ENCODE measurements around the gene HDLBP. TPM values are rescaled to one million over a fixed set of nuclear protein-coding genes. Genes with fewer than 3 reads are reported as not detected.

Gene HDLBP
- total and polyA plus RNA-seq, 2 donors, result 85.1 to 111 TPM

DNA sequence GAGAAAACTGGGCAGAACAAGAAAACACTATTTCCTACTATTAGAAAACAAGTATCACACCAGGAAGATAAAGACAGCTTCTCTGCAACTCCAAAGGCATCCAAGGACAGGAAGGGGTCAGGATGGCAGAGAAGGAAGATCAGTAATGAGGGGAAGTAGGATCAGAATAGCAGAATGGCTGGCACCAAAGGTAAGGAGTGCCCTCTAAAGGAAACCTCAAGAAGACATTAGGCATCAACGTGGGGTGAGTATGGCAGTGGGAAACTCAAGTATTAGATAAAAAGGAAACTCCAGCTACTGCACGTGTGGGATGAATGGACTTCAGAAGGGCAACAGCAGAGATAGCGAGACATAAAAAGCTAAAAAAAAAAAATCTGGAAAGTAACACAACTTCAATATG lies 25.9 kb downstream of the HDLBP start:
- Histone ChIP-seq H3K36me3 (ENCODE audit: control insufficient read depth in 2 of 2, insufficient read depth in 2 of 2, low read length in 1 of 2) (peaks cover 0 to 2% of the 10 kb centered on the region in 2 donors), H3K4me3 (ENCODE audit: low read length in 2 of 2) (no peak overlapping the region), H3K27me3 (ENCODE audit: control insufficient read depth in 2 of 2, insufficient read depth in 1 of 2, low read length in 1 of 2) (no peaks in the 10 kb centered on the region), H3K9me3 (ENCODE audit: control insufficient read depth in 2 of 2, insufficient read depth in 1 of 2, low read length in 1 of 2) (no peaks in the 10 kb centered on the region), H3K4me1 (ENCODE audit: control insufficient read depth in 2 of 2, insufficient read depth in 2 of 2, low read length in 2 of 2) (peaks cover 0 to 5% of the 10 kb centered on the region in 2 donors), H3K27ac (ENCODE audit: low read depth in 1 of 2, low read length in 1 of 2) (no peak overlapping the region)
- 71% methylated on average over 3 of the region's 3 CpGs for WGBS
- no peak for DNase-seq (ENCODE audit: low read depth in 6 of 9, low spot score in 9 of 9)

DNA sequence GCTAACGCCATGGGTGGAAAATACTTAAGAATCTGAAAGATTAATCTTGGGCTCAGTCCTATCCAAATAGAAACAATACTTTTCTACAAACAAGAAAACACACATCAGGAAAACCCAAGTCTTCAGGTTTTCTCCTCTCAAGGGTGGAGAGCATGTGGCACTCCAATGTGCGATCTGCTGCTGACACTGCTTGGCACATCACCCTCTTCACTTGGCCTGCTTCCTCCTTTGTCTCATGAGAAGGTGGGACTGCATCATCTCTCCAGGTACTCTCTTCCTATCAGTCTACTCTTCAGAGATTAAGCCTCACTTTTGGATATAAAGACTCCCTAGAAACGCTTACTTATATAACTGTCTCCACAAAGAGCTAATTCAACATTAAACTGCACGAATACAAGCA lies 26.4 kb downstream of the HDLBP start:
- WGBS, result 97% methylated on average over 4 of the region's 4 CpGs
- Histone ChIP-seq H3K36me3 (ENCODE audit: control insufficient read depth in 2 of 2, insufficient read depth in 2 of 2, low read length in 1 of 2) (peaks cover 0 to 2% of the 10 kb centered on the region in 2 donors), H3K27me3 (ENCODE audit: control insufficient read depth in 2 of 2, insufficient read depth in 1 of 2, low read length in 1 of 2) (no peaks in the 10 kb centered on the region), H3K4me1 (ENCODE audit: control insufficient read depth in 2 of 2, insufficient read depth in 2 of 2, low read length in 2 of 2) (peaks cover 0 to 5% of the 10 kb centered on the region in 2 donors), H3K9me3 (ENCODE audit: control insufficient read depth in 2 of 2, insufficient read depth in 1 of 2, low read length in 1 of 2) (no peaks in the 10 kb centered on the region), H3K27ac (ENCODE audit: low read depth in 1 of 2, low read length in 1 of 2) (no peak overlapping the region), H3K4me3 (ENCODE audit: low read length in 2 of 2) (no peak overlapping the region)
- no peak for DNase-seq (ENCODE audit: low read depth in 6 of 9, low spot score in 9 of 9)

- no peak overlapping the region for H3K27ac ChIP-seq (ENCODE audit: low read depth in 1 of 2, low read length in 1 of 2)
- 94% methylated on average over 3 of the region's 3 CpGs for WGBS
- H3K4me3 ChIP-seq (ENCODE audit: low read length in 2 of 2), result no peak overlapping the region
- no peaks in the 10 kb centered on the region for H3K27me3 ChIP-seq (ENCODE audit: control insufficient read depth in 2 of 2, insufficient read depth in 1 of 2, low read length in 1 of 2)
- peaks cover 0 to 5% of the 10 kb centered on the region in 2 donors for H3K4me1 ChIP-seq (ENCODE audit: control insufficient read depth in 2 of 2, insufficient read depth in 2 of 2, low read length in 2 of 2)
- DNase-seq (ENCODE audit: low read depth in 6 of 9, low spot score in 9 of 9), result no peak
- H3K9me3 ChIP-seq (ENCODE audit: control insufficient read depth in 2 of 2, insufficient read depth in 1 of 2, low read length in 1 of 2), result no peaks in the 10 kb centered on the region
- peaks cover 0 to 2% of the 10 kb centered on the region in 2 donors for H3K36me3 ChIP-seq (ENCODE audit: control insufficient read depth in 2 of 2, insufficient read depth in 2 of 2, low read length in 1 of 2)
These were observed 27.1 kb downstream of the HDLBP start for GRCh38 chr2:241288324-241288888.

DNA sequence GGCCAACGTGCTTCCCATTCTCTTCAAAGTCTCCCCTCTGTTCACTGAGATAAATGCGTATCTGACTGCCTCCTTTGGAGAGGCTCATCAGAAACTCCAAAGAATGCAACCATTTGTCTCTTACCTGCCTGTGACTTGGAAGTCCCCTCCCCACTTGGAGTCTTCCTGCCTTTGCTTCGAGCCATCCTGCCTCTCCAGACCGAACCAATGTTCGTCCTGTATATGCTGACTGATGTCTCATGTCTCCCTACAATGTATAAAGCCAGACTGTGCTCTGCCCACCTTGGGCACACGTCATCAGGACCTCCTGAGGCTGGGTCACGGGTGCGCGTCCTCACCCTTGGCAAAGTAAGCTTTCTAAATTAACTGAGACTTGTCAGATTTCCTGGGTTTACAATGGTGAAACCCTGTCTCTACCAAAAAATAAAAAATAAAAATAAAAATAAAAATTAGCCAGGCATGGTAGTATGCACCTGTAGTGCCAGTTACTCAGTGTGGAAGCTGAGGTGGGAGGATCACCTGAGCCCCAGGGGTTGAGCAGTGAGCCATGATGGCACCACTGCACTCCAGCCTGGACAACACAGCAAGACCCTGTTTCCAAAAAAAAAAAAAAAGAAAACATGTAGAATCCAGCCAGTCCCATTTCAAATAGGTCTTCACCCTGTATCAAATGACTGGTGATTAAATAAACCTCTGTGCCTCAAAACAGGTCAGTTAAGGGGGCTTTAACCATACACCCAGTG lies 29.0 kb downstream of the HDLBP start:
- H3K36me3 ChIP-seq (ENCODE audit: control insufficient read depth in 2 of 2, insufficient read depth in 2 of 2, low read length in 1 of 2), result peaks cover 0 to 2% of the 10 kb centered on the region in 2 donors
- DNase-seq (ENCODE audit: low read depth in 6 of 9, low spot score in 9 of 9), result no peak
- no peak overlapping the region for H3K27ac ChIP-seq (ENCODE audit: low read depth in 1 of 2, low read length in 1 of 2)
- no peaks in the 10 kb centered on the region for H3K4me1 ChIP-seq (ENCODE audit: control insufficient read depth in 2 of 2, insufficient read depth in 2 of 2, low read length in 2 of 2)
- no peaks in the 10 kb centered on the region for H3K27me3 ChIP-seq (ENCODE audit: control insufficient read depth in 2 of 2, insufficient read depth in 1 of 2, low read length in 1 of 2)
- no peak overlapping the region for H3K4me3 ChIP-seq (ENCODE audit: low read length in 2 of 2)
- WGBS, result 97% methylated on average over 9 of the region's 9 CpGs
- H3K9me3 ChIP-seq (ENCODE audit: control insufficient read depth in 2 of 2, insufficient read depth in 1 of 2, low read length in 1 of 2), result no peaks in the 10 kb centered on the region

DNA sequence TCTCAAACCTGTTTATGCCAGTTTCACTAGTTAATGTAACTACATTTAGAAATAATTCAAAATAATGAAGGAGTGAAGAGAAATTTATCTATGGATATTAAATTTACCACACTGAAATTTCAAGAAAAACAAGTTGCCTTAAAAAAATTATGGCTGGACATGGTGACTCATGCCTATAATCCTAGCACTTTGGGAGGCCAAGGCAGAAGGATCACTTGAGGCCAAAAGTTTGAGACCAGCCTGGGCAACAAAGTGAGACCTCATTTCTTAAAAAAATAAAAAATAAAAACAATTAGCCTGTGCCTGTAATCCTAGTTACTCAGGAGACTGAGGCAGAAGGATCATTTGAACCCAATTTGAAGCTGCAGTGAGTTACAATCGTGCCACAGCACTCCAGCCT lies 29.9 kb downstream of the HDLBP start:
- Histone ChIP-seq H3K36me3 (ENCODE audit: control insufficient read depth in 2 of 2, insufficient read depth in 2 of 2, low read length in 1 of 2) (peaks cover 0 to 2% of the 10 kb centered on the region in 2 donors), H3K4me1 (ENCODE audit: control insufficient read depth in 2 of 2, insufficient read depth in 2 of 2, low read length in 2 of 2) (no peaks in the 10 kb centered on the region), H3K4me3 (ENCODE audit: low read length in 2 of 2) (no peak overlapping the region), H3K27me3 (ENCODE audit: control insufficient read depth in 2 of 2, insufficient read depth in 1 of 2, low read length in 1 of 2) (no peaks in the 10 kb centered on the region), H3K27ac (ENCODE audit: low read depth in 1 of 2, low read length in 1 of 2) (no peak overlapping the region), H3K9me3 (ENCODE audit: control insufficient read depth in 2 of 2, insufficient read depth in 1 of 2, low read length in 1 of 2) (no peaks in the 10 kb centered on the region)
- 100% methylated on average over 1 of the region's 1 CpG for WGBS
- DNase-seq (ENCODE audit: low read depth in 6 of 9, low spot score in 9 of 9), result no peak

GRCh38 chr2:241282555-241282954 lies 32.9 kb downstream of the HDLBP start:
- no peak for DNase-seq (ENCODE audit: low read depth in 6 of 9, low spot score in 9 of 9)
- H3K36me3 ChIP-seq (ENCODE audit: control insufficient read depth in 2 of 2, insufficient read depth in 2 of 2, low read length in 1 of 2), result no peaks in the 10 kb centered on the region

DNA sequence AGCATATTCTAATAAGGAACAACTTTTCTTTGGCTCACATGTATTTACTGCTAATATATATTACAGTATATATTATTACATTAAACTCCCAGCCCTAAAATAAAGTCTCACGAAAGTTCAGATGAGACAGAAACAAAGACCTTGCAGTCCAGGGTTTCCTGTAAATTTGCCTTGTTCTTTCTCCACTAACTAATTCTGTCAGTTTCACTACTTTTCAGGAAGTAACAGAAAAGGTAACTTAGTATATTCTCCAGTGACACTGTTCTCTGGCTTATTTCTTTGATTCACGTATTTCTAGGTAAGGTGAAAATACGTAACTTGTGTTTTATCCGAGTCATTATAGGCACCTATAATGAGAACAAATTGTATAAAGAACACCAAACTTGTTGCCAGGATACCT lies 35.2 kb downstream of the HDLBP start:
- no peaks in the 10 kb centered on the region for H3K9me3 ChIP-seq (ENCODE audit: control insufficient read depth in 2 of 2, insufficient read depth in 1 of 2, low read length in 1 of 2)
- H3K4me1 ChIP-seq (ENCODE audit: control insufficient read depth in 2 of 2, insufficient read depth in 2 of 2, low read length in 2 of 2), result no peaks in the 10 kb centered on the region
- H3K27ac ChIP-seq (ENCODE audit: low read depth in 1 of 2, low read length in 1 of 2), result no peak overlapping the region
- WGBS, result 96% methylated on average over 4 of the region's 4 CpGs
- no peak for DNase-seq (ENCODE audit: low read depth in 6 of 9, low spot score in 9 of 9)
- no peaks in the 10 kb centered on the region for H3K36me3 ChIP-seq (ENCODE audit: control insufficient read depth in 2 of 2, insufficient read depth in 2 of 2, low read length in 1 of 2)
- H3K4me3 ChIP-seq (ENCODE audit: low read length in 2 of 2), result no peak overlapping the region
- H3K27me3 ChIP-seq (ENCODE audit: control insufficient read depth in 2 of 2, insufficient read depth in 1 of 2, low read length in 1 of 2), result no peaks in the 10 kb centered on the region

More at GRCh38 chr2:241282555-241282954, 32.9 kb downstream of the HDLBP start:
- Histone ChIP-seq H3K4me1 (ENCODE audit: control insufficient read depth in 2 of 2, insufficient read depth in 2 of 2, low read length in 2 of 2) (no peaks in the 10 kb centered on the region), H3K9me3 (ENCODE audit: control insufficient read depth in 2 of 2, insufficient read depth in 1 of 2, low read length in 1 of 2) (no peaks in the 10 kb centered on the region), H3K27me3 (ENCODE audit: control insufficient read depth in 2 of 2, insufficient read depth in 1 of 2, low read length in 1 of 2) (no peaks in the 10 kb centered on the region), H3K4me3 (ENCODE audit: low read length in 2 of 2) (no peak overlapping the region), H3K27ac (ENCODE audit: low read depth in 1 of 2, low read length in 1 of 2) (no peak overlapping the region)
- WGBS, result 87% methylated on average over 5 of the region's 5 CpGs

DNA sequence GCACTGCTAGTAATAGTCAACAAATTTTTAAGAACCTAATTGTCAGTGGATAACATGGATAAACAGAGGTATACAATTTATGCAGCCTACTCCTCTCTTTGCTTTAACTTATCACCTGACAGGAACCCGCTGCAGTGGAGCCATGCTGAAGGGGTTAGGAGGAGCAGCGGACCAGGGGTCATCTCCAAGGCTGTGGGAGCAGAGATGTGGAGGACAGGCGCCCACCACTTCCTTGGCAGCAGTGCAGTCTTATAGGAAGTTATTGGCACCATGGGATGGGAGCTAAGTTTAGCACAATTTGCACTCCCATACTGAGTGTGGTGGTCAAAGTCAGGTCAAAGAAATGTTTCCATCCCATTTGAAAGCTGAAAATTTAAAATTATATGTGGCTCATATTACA lies 35.6 kb downstream of the HDLBP start:
- H3K27me3 ChIP-seq (ENCODE audit: control insufficient read depth in 2 of 2, insufficient read depth in 1 of 2, low read length in 1 of 2), result no peaks in the 10 kb centered on the region
- H3K9me3 ChIP-seq (ENCODE audit: control insufficient read depth in 2 of 2, insufficient read depth in 1 of 2, low read length in 1 of 2), result no peaks in the 10 kb centered on the region
- no peak overlapping the region for H3K4me3 ChIP-seq (ENCODE audit: low read length in 2 of 2)
- H3K4me1 ChIP-seq (ENCODE audit: control insufficient read depth in 2 of 2, insufficient read depth in 2 of 2, low read length in 2 of 2), result no peaks in the 10 kb centered on the region
- no peak overlapping the region for H3K27ac ChIP-seq (ENCODE audit: low read depth in 1 of 2, low read length in 1 of 2)
- DNase-seq (ENCODE audit: low read depth in 6 of 9, low spot score in 9 of 9), result no peak
- WGBS, result 96% methylated on average over 3 of the region's 3 CpGs
- no peaks in the 10 kb centered on the region for H3K36me3 ChIP-seq (ENCODE audit: control insufficient read depth in 2 of 2, insufficient read depth in 2 of 2, low read length in 1 of 2)

GRCh38 chr2:241279413-241279812 lies 36.1 kb downstream of the HDLBP start:
- Histone ChIP-seq H3K27ac (ENCODE audit: low read depth in 1 of 2, low read length in 1 of 2) (no peak overlapping the region), H3K36me3 (ENCODE audit: control insufficient read depth in 2 of 2, insufficient read depth in 2 of 2, low read length in 1 of 2) (no peaks in the 10 kb centered on the region), H3K4me3 (ENCODE audit: low read length in 2 of 2) (no peak overlapping the region), H3K4me1 (ENCODE audit: control insufficient read depth in 2 of 2, insufficient read depth in 2 of 2, low read length in 2 of 2) (peaks cover 0 to 4% of the 10 kb centered on the region in 2 donors), H3K9me3 (ENCODE audit: control insufficient read depth in 2 of 2, insufficient read depth in 1 of 2, low read length in 1 of 2) (no peaks in the 10 kb centered on the region), H3K27me3 (ENCODE audit: control insufficient read depth in 2 of 2, insufficient read depth in 1 of 2, low read length in 1 of 2) (no peaks in the 10 kb centered on the region)
- DNase-seq (ENCODE audit: low read depth in 6 of 9, low spot score in 9 of 9), result no peak
- 91% methylated on average over 8 of the region's 8 CpGs for WGBS

Data from thymus (tissue), 11 donors.